Hepatic stellate cell (primary cell): ENCODE measurements around the gene ADAM12.
"Not testable (repeated sequence)": the region's sequence is repeated elsewhere in the genome, so short reads cannot be mapped to it uniquely, and the experiment has no call there.

Experiments
- DNase-seq: peaks from one replicate; pipeline ENCODE4 v3.0.0; 2011; ENCODE audit warnings: low spot score

Gene ADAM12

GRCh38 chr10:126405239-126405775 is 17.0 kb upstream of the ADAM12 start:
- DNase-seq = no peak

GRCh38 chr10:126402721-126403695 is 14.7 kb upstream of the ADAM12 start:
- DNase-seq = no peak

- no peak for DNase-seq
These were observed 12.4 kb upstream of the ADAM12 start for GRCh38 chr10:126400641-126401040.

GRCh38 chr10:126398924-126399323 is 10.6 kb upstream of the ADAM12 start:
- DNase-seq = no peak

- no peak for DNase-seq
These were observed 10.1 kb upstream of the ADAM12 start for GRCh38 chr10:126398383-126398743.

- DNase-seq = peak; percentile 82
These were observed 9.5 kb upstream of the ADAM12 start for GRCh38 chr10:126397640-126398382.

- DNase-seq = no peak
These were observed 8.9 kb upstream of the ADAM12 start for GRCh38 chr10:126397156-126397555.

- DNase-seq = no peak
These were observed 6.7 kb upstream of the ADAM12 start for GRCh38 chr10:126394948-126395347.

- no peak for DNase-seq
These were observed 4.8 kb upstream of the ADAM12 start for GRCh38 chr10:126393076-126393475.

GRCh38 chr10:126392469-126392868 is 4.2 kb upstream of the ADAM12 start:
- DNase-seq = no peak

GRCh38 chr10:126392068-126392467 is 3.8 kb upstream of the ADAM12 start:
- no peak for DNase-seq

- no peak for DNase-seq
These were observed 3.1 kb upstream of the ADAM12 start for GRCh38 chr10:126391192-126391885.

GRCh38 chr10:126390324-126390723 is 2.0 kb upstream of the ADAM12 start:
- DNase-seq = no peak

GRCh38 chr10:126387041-126387921 is 996 bp downstream of the ADAM12 start:
- DNase-seq = peak; percentile 65

- DNase-seq = peak; percentile 73
These were observed 3.9 kb downstream of the ADAM12 start for GRCh38 chr10:126384269-126384873.

GRCh38 chr10:126380352-126381076 is 7.8 kb downstream of the ADAM12 start:
- DNase-seq = no peak

- not testable (repeated sequence) for DNase-seq
These were observed 9.1 kb downstream of the ADAM12 start for GRCh38 chr10:126379166-126379565.

- no peak for DNase-seq
These were observed 11.3 kb downstream of the ADAM12 start for GRCh38 chr10:126376956-126377355.

- no peak for DNase-seq
These were observed 12.2 kb downstream of the ADAM12 start for GRCh38 chr10:126375926-126376554.

- no peak for DNase-seq
These were observed 13.0 kb downstream of the ADAM12 start for GRCh38 chr10:126375299-126375698.
